ENCODE data around the gene SRA1. TPM values are rescaled to one million over a fixed set of nuclear protein-coding genes. Genes with fewer than 3 reads are reported as not detected.
"Not testable (repeated sequence)": the region's sequence is repeated elsewhere in the genome, so short reads cannot be mapped to it uniquely, and the experiment has no call there.

The SRA1 gene
- total RNA-seq, result 19.5 TPM

DNA sequence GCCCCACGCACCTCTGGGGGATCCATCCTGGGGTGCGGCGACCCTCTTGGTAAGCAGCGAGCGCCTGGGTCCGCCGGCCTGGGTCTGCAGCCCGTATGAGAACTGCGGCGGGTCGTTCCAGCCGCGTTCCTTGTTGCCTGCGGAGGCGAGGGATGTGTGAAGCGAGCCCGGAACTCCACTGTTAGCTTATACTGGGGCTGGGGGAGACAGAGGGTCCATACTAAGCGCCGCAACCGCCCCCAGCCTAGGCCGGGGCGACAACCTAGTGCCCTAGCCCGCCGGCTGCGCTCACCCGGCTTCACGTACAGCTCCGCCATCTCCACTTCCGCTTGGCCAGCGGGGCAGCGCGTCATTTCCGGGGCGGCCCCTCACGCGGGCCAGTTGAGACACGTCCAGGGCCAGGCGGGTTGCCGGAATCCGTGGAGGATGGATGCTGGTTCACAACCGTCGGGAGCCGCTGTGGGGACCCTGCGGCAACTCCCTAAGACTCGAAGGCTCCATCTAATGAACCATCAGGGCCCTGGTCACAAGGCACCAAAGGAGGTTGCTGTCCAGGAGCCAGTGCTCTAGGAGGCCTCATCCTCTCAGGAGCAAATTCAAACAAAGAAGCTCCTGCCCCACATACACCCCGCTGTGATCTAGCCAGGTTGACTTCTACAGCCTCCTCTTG lies at the start of gene SRA1:
Gene SRA1, minus strand, starts transcription at position 338 of the 670 bp plus-strand sequence. Its CDS starts 21 bp downstream, at position 317.
- DNase-seq (ENCODE audit: low spot score), result peak; percentile 96
- ATAC-seq, result peak; percentile 75

DNA sequence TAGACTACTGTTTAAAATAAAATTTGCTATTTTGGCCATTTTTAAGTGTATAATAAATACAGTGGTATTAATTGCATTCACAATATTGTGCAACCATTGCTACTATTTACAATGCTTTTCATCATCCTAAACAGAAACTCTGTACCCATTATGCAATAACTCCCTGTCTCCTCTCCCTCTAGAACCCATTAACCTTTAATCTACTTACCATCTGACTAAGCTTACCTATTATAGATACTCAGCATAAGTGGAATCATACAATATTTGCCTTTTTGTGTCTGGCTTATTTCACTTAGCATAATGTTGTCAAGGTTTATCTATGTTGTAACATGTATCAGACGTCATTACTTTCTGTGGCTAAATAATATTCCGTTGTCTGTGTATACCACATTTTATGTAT lies 49.8 kb upstream of the SRA1 start:
- DNase-seq (ENCODE audit: low spot score) (no peak), ATAC-seq (peak; percentile 70)

DNA sequence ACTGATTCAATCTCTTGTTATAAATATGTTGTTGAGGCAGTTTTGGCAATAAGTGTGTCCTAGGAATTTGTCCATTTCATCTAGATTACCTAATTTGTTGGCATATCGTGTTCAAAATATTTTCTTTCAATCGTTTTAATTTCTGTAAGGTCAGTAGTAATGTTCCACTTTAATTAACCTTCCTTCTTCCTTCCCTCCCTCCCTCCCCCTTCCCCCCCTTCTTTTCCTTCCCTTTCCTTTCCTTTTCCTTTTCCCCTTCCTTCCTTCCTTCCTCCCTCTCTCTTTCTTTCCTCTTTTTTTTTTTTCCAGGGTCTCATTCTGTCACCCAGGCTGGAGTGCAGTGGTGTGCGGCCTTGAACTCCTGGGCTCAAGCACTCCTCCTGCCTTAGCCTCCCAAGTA lies 48.6 kb upstream of the SRA1 start:
- ATAC-seq, result no peak

DNA sequence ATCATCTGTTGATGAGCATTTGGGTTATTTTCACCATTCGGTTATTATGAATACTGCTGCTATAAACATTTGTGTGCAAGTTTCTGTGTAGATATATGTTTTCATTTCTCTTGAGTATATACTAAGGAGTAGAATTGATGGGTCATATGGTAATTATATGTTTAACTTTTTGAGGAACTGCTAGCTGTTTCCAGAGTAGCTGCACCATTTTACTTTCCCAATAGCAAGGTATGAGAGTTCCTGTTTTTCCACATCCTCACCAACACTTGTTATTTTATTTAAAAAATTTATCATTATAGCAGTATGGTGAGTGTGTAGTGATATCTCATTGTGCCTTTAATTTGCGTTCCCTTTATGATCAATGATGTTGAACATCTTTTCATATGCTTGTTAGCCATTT lies 46.5 kb upstream of the SRA1 start:
- ATAC-seq, result no peak
- DNase-seq (ENCODE audit: low spot score), result no peak

More for the DNA sequence above, 48.6 kb upstream of the SRA1 start:
- no peak for DNase-seq (ENCODE audit: low spot score)

DNA sequence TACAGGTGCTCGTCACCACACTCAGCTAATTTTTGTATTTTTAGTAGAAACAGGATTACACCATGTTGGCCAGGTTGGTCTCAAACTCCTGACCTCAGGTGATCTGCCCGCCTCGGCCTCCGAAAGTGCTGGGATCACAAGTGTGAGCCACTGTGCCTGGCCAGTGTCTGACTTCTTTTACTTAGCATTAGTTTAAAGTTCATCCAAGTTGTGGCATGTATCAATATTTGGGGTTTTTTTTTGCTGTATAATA lies 46.1 kb upstream of the SRA1 start:
- DNase-seq (ENCODE audit: low spot score), result peak; percentile 52
- ATAC-seq, result not testable (repeated sequence)

DNA sequence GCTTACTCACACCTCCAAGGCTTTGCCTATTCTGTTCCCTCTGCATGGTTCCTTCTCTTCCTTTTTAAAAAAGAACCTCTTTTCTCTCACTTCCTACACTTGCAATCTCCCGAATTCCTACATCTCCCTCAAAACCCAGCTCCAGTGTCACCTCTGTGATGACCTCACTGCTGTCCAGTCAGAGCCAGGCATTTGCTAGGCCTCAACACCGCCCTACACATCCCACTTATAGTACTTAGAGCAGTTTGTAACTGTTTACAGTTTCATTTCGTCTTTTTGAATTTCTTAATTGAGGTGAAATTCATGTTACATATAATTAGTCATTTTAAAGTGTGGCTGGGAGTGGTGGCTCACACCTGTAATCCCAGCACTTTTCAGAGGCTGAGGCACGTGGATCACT lies 44.9 kb upstream of the SRA1 start:
- ATAC-seq, result peak; percentile 18
- no peak for DNase-seq (ENCODE audit: low spot score)

DNA sequence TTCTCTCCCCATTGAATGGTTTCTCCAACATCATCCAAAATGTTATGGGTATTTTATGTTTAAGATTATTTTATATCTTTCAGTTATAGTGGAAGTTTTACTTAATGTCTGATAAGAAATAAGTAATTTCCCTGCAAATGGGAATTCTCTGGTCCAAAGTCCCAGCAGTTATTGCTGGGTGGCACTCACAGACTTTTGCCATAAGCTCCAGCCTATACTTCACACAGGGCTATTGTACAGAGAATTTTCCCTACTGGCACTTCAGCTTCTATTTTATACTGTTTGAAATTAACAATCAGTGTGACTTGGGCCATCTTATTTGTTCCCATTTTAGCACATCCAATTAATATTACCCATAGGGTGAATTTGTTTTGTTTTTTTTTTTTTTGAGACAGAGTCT lies 42.8 kb upstream of the SRA1 start:
- no peak for ATAC-seq
- DNase-seq (ENCODE audit: low spot score), result no peak

DNA sequence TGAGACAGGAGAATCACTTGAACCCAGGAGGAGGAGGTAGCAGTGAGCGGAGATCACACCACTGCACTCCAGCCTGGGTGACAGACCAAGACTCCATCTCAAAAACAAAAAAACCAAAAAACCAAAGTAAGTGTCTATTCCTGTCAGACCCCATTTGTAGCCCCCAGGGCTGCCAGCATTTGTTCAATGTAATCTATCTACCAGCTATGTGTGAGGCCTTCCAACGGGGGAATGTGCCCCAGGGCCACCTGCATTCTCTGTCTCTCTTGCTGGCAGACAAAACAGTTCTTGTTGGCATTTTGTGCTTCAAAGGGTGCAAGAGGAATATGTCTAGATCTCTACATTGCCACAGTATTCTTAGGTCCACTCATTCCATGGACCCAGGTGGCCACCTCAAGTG lies 41.6 kb upstream of the SRA1 start:
- no peak for ATAC-seq

DNA sequence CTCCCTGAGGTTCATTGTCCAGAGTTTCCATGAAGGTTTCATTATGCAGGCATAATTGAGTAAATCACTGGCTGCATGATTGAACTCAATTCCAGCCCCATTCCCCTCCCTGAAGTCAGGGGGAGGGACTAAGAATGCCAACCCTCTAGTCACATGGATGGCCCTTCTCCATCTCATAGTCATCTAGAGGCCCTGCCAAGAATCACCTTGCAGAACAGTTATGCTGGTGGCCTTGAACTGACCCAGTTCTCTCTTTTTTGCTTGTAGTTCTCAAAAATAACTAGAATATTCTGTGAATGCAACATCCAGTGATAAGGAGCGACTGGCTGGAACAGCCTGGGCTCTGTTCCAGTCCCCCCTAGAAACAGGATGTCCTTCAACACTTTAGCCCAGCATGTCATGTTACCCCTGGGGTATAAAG lies 39.1 kb upstream of the SRA1 start:
- peak; percentile 86 for DNase-seq (ENCODE audit: low spot score)
- ATAC-seq, result peak; percentile 88

More for the DNA sequence above, 41.6 kb upstream of the SRA1 start:
- DNase-seq (ENCODE audit: low spot score), result no peak

DNA sequence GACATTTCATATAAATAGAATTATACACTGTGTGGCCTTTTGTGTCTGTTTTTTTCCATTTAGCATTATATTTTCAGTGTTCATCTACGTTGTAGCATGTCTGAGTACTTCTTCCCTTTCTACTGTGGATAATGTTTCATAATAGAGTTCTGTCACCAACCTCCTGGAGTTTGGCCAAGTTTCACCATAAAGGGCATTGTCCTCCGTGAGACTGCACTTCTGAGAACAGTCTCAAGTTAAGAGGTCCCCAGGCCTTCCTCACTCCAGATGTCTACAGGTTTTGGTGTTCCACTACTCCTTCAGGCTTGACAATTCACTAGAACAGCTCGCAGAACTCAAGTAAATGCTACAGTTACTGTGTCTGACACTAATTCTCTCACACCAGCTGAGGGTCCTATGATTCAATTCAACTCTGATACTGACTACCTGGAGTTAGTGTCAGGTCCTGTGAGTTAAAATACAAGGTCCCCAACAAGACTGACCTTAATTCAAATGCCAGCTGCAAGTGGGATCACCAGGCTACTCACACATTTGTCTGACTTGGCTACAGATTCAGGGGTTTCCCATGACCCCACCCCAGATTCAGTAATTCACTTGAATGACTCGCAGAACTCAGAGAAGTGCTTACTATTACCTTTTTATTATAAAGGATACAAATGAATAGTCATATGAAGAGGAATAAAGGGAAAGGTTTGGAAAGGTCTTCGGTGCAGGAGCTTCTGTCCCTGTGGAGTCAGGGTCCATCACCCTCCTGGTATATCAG lies 38.4 kb upstream of the SRA1 start:
- ATAC-seq (peak; percentile 60), DNase-seq (ENCODE audit: low spot score) (peak; percentile 77)

DNA sequence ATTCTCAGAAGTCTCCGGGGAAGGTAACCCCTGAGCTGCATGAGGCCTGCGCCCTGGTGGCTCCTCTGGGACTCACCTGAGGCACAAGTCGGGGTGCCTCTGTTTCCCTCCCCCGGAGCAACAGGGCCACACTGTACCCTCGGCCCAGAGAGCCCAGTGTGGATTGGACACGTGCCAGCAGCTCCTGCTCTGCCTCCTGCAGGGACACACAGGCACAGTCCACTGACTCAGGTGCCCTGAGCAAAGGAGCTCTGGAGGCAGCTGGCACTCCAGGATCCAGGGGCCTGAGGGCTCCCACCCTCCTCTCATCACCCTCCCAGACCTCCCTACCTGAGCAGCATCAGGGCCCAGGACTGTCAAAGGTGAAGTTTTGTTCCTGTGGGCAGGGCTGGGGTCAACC lies 36.9 kb upstream of the SRA1 start:
- DNase-seq (ENCODE audit: low spot score) (peak; percentile 54), ATAC-seq (no peak)

DNA sequence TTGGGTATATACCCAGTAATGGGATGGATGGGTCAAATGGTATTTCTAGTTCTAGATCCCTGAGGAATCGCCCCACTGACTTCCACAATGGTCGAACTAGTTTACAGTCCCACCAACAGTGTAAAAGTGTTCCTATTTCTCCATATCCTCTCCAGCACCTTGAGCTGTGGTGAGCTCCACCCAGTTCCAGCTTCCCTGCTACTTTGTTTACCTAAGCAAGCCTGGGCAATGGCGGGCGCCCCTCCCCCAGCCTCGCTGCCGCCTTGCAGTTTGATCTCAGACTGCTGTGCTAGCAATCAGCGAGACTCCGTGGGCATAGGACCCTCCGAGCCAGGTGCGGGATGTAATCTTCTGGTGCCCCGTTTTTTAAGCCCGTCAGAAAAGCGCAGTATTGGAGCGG lies 35.8 kb upstream of the SRA1 start:
- ATAC-seq; DNase-seq (ENCODE audit: low spot score): not testable (repeated sequence)

DNA sequence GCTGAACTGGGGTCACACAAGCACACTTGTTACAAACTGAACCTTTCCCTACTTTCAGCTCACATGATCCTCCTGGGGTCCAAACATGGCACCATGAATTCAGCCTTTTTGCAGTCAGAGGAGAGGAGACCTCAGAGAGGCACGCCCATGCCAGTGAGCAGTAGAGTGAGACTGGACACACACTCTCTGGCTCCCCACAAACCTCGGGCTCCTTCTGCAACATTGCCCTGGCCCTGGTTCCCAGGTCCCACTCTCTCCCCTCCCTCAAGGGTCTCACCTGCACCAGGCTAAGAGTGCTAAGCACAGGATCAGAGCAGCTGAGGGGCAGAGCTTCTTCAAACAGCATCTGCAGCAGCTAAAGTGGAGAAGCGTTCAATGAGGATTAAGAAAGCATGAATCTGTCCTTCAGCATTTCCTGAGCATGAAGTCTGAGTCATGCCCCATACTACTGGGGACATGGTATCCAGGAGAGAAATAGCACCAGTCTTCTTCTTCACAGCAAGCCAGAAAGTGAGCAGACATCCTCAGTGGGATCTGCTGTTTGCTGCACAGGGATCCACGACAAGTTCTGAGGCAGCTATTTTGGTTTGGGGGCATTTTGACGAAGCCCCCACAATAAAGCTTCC lies 34.6 kb upstream of the SRA1 start:
- DNase-seq (ENCODE audit: low spot score), result no peak

DNA sequence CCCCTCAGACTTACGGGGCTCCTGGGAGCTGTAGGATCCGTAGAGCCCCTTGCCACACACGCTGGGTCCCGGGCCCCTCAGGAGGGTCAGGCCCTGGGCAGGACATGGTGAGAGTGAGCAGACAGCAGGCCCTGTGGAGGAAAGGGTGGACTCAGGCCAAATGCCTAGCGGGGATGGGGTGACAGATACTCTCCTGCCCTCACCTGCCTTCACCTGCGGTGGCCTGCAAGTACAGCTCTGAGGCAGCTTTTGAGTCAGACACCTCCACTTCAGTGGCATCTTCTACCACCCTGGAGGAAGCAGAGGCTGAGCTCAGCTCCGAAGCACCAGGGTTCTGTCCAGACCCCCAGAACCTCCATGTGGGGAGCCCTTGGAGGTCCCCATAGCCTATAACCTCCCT lies 33.6 kb upstream of the SRA1 start:
- no peak for DNase-seq (ENCODE audit: low spot score)
- no peak for ATAC-seq

More for the DNA sequence above, 34.6 kb upstream of the SRA1 start:
- ATAC-seq, result no peak

DNA sequence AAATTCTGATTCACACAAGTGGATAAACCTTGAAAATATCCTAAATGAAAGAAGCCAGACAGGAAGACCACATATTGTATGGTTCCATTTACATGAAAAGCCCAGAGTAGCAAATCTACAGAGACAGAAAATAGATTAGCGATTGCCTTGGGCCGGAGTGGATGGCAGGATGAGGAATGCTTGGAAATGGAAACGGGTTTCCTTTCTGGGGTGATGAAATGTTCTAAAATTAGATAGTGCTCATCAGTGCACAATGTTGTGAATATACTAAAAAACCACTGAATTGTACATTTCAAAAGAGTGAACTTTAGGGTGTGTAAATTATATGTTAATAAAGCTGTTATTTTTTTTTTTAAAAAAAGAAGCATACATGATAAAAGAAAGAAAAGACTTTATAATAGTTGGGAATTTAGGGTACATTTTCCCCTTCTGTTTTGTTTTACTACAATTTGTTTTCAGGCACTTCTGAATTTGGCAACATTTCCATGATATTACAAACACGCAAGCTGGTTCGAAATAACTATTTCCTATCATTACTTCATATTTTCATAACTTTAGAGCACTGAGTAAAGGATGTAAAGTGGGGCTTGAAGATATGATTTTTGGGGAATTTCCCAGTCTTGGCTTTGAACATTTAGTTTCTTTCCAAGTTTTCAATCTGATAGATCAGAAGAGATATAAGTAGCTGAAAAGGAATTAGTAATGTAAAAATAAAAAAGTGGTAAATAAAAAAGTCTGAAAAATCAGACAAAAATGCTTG lies 31.2 kb upstream of the SRA1 start:
- no peak for ATAC-seq
- DNase-seq (ENCODE audit: low spot score), result no peak

DNA sequence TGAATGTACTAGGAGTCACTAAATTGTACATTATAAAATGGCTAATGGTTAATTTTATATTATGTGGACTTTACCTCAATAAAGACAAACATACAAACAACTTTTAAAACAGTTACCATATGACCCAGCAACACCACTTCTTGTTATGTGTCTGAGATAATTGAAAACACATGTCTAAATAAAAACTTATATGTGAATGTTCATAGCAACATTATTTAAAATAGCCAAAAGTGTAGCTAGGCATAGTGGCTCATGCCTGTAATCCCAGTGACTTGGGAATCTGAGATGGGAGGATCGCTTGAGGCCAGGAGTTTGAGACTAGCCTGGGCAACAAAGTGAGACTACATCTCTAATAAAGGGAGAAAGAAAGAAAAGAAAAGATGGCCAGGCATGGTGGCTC lies 30.2 kb upstream of the SRA1 start:
- ATAC-seq, result no peak

DNA sequence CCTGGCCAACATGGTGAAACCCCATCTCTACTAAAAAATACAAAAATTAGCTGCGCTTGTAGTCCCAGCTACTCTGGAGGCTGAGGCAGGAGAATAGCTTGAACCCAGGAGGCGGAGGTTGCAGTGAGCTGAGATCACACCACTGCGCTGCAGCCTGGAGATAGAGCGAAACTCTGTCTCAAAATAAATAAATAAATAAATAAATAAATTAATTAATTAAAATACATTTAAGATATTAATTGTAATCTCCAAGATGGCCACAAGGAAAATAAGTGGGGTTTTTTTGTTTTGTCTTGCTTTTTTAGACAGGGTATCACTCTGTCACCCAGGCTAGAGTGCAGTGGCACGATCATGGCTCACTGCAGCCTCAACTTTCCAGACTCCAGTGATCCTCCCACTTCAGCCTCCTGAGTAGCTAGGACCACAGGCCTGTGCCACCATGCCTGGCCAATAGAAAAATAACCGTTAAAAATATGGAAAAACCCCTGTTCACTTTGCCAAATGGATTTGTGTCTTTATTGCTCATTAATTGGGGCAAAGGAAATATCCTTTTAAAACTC lies 22.0 kb upstream of the SRA1 start:
- DNase-seq (ENCODE audit: low spot score); ATAC-seq: not testable (repeated sequence)

More for the DNA sequence above, 30.2 kb upstream of the SRA1 start:
- no peak for DNase-seq (ENCODE audit: low spot score)

DNA sequence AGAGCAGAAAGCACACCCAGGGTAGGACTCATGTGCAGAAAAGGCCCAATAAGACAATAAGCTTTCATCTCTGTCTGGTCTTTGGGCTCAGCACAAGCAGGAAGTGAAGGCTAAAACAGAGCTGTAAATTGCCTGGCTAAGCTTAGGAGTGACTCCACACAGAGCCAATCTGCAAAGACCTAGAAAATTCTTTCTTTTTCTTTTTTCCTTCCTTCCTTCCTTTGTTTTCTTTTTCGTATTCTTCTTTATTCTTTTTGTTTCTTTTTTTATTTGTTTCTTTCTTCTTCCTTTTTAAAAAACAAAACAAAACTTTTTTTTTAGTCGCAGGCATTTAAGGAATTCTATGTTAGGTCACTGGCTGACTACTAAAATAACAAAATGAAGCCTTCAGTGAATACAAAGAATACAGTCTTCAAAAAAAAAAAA lies 19.5 kb upstream of the SRA1 start:
- no peak for ATAC-seq
- DNase-seq (ENCODE audit: low spot score), result no peak

DNA sequence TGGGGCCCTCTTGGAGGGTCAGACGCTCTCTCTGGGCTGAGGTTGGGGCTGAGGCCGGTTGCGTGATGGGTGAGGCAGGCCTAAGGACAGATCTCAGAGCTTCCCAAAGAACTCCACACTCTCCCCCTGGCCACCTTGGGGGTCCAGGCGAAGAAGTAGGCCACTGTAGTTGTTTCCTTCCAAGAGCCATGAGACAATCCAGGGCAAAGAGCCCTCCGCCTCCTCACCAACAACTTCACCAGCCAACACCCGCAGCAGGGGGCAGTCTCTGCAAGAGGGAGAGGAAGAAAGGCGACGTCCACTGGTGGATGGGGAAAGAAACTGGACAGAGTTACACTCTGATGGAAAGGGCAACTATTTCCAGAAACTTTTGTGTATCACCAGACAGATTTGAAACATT lies 18.0 kb upstream of the SRA1 start:
- peak; percentile 80 for DNase-seq (ENCODE audit: low spot score)
- peak; percentile 83 for ATAC-seq

DNA sequence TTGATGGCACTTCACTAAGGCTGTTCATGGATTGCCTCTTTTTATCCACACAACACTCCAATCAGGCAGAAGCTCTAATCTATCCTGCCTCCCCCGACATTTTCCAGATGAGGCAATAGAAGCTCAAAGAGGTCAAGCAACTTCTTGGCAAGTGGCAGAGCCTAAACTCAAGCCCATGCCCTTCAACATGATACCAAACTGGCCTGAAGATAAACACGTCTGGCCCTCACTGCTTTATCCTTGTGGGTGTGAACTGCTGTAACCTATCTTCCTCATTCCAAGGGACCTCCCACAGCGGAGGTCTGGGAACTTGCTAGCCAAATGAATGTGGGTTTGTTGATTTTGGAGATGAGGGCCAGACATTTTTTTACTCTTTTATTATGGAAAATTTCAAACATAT lies 16.9 kb upstream of the SRA1 start:
- DNase-seq (ENCODE audit: low spot score) (peak; percentile 78), ATAC-seq (peak; percentile 77)

DNA sequence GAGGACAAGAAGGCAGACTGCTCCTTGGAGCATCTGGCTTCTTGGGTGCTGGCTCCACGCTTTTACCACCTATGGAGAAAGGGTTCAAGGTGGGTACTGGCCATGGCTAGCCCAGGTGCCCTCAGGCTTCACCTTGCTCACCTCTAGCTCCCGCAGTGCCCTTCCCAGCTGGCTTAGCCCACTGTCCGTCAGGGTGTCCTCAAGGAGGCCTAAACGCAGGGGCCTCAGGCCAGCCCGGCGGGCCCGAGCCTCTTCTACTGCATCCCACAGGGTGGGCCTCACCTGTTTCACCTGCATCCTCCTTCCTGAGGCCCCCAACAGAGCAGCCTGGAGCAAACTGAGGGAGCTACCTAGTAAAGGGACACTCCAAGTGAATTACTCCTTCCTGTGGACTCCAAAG lies 16.4 kb upstream of the SRA1 start:
- ATAC-seq, result no peak

More for the DNA sequence above, 16.4 kb upstream of the SRA1 start:
- DNase-seq (ENCODE audit: low spot score), result no peak

All from left lobe of liver (tissue), 2 donors.